ENCODE results near the gene PHYKPL. TPM values are rescaled to one million over a fixed set of nuclear protein-coding genes. Genes with fewer than 3 reads are reported as not detected.
A peak's percentile ranks its signal among the peaks of the same experiment; 100 is the strongest.

PHYKPL gene
- total RNA-seq, 1 donor from 2014 or later = 205 TPM

- Mint-ChIP-seq H3K4me3 (no peak overlapping the region), H3K9me3 (peaks cover 14% of the 10 kb centered on the region), H3K4me1 (peaks cover 4% of the 10 kb centered on the region), H3K27ac (no peak overlapping the region), H3K27me3 (peaks cover 23% of the 10 kb centered on the region), H3K36me3 (ENCODE audit: low read depth) (no peaks in the 10 kb centered on the region)
- ChIA-PET CTCF (interaction anchor here (0.6 to 1.8 kb wide), 7 partner anchors 13 to 1214 kb away, joined by 3 to 6 read pairs (median 5); no protein-coding TSS in a partner anchor), POLR2A (no interaction called here)
- DNase-seq (peak; percentile 54), ATAC-seq (ENCODE audit: low read depth) (peak; percentile 47)
- TF ChIP-seq, protein P1, sequence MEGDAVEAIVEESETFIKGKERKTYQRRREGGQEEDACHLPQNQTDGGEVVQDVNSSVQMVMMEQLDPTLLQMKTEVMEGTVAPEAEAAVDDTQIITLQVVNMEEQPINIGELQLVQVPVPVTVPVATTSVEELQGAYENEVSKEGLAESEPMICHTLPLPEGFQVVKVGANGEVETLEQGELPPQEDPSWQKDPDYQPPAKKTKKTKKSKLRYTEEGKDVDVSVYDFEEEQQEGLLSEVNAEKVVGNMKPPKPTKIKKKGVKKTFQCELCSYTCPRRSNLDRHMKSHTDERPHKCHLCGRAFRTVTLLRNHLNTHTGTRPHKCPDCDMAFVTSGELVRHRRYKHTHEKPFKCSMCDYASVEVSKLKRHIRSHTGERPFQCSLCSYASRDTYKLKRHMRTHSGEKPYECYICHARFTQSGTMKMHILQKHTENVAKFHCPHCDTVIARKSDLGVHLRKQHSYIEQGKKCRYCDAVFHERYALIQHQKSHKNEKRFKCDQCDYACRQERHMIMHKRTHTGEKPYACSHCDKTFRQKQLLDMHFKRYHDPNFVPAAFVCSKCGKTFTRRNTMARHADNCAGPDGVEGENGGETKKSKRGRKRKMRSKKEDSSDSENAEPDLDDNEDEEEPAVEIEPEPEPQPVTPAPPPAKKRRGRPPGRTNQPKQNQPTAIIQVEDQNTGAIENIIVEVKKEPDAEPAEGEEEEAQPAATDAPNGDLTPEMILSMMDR (IDR thresholded peaks at IDR 0.05) = no peak
- intact Hi-C loops (cut with micrococcal nuclease) = loop anchor here (1.0 kb wide), 1 partner anchor 1214 kb away; no protein-coding TSS in a partner anchor
These were observed 47.3 kb upstream of the PHYKPL start for GRCh38 chr5:178279723-178280438.

DNA sequence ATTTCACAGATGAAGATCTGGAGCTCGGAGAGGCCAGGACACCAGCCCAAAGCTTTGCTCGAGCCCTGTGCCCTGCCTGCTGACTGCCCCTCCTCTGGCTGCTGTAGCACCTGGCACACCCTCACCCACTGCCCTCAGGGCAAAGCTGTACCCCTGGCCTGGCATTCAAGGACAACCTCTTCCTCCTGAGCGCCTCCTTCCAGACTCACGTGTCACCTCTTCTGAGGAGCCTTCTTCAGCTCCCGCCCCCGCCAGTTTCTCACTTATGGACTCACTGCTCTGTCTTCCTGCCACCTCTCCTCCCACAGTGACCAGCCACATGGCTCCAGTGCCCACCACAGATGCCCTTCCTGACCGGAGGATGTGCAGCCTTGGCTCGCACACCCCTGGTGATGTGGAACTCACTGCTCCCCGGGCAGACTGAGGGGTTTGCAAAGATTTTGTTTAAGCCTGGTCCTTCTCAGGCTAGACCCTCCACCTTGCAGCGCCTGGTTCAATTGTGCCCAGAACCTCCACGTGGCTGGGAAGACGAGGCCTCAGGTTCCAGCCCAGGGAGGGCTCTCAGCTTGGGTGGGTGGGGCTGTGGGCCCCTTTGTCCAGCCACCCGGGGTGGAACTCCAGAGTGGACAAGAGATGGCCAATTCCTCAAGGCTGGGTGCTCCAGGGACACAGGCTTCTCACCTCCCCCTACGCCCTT is 46.6 kb upstream of the PHYKPL start:
- ATAC-seq (ENCODE audit: low read depth) = no peak
- intact Hi-C loops (cut with micrococcal nuclease) = no loop called here
- POLR2A ChIA-PET = no interaction called here

DNA sequence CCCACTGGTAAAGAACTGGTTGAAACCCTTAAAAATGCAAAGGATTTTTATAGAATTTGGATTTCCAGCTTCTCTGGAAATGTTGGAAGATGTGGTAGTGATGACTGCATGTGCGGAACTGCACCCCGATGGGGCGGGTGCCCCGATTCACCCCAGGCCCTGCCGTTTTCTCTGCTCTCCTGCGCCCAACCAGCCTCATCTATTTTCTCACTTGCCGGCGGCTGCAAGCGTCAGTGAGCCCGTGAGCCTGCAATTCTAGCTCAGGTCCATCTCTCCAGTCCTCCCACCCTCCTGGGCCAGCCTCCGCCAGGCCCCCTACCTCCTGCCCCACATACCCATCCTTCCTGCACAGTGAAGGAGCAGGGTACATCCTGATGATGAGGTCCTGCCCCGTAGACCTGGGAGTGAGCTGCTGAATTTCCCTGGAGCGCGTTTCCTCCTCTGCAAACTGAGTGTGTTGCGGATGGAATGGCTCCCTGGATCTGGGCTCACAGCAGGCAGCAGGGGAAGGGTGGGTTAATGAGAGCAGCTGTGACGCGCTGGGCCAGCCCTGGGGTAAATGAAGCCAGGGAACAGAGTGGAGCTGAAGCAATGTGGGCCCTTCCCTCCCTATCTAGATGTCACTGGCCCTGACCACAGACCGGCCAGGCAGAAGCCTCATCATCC is 45.9 kb upstream of the PHYKPL start:
- DNase-seq (no peak), ATAC-seq (ENCODE audit: low read depth) (no peak)
- ChIA-PET CTCF (interaction anchor here (1.1 kb wide), 1 partner anchor 274 kb away, joined by 3 read pairs; no protein-coding TSS in a partner anchor), POLR2A (no interaction called here)
- Mint-ChIP-seq H3K4me1 (peaks cover 4% of the 10 kb centered on the region), H3K9me3 (peaks cover 8% of the 10 kb centered on the region), H3K4me3 (no peak overlapping the region), H3K27me3 (peaks cover 23% of the 10 kb centered on the region), H3K27ac (no peak overlapping the region), H3K36me3 (ENCODE audit: low read depth) (no peaks in the 10 kb centered on the region)
- intact Hi-C loops (cut with micrococcal nuclease) = no loop called here
- TF ChIP-seq, protein P1 (IDR thresholded peaks at IDR 0.05) = no peak

More for the DNA sequence above, 46.6 kb upstream of the PHYKPL start:
- H3K4me1 Mint-ChIP-seq = peaks cover 4% of the 10 kb centered on the region
- TF ChIP-seq, protein P1 (IDR thresholded peaks at IDR 0.05) = no peak
- H3K27me3 Mint-ChIP-seq = peaks cover 23% of the 10 kb centered on the region
- no peaks in the 10 kb centered on the region for H3K36me3 Mint-ChIP-seq (ENCODE audit: low read depth)
- no peak for DNase-seq
- H3K27ac Mint-ChIP-seq = no peak overlapping the region
- CTCF ChIA-PET = interaction anchor here (1.5 to 1.8 kb wide), 2 partner anchors 41 to 273 kb away, joined by 6 read pairs; no protein-coding TSS in a partner anchor
- H3K4me3 Mint-ChIP-seq = no peak overlapping the region
- peaks cover 14% of the 10 kb centered on the region for H3K9me3 Mint-ChIP-seq

DNA sequence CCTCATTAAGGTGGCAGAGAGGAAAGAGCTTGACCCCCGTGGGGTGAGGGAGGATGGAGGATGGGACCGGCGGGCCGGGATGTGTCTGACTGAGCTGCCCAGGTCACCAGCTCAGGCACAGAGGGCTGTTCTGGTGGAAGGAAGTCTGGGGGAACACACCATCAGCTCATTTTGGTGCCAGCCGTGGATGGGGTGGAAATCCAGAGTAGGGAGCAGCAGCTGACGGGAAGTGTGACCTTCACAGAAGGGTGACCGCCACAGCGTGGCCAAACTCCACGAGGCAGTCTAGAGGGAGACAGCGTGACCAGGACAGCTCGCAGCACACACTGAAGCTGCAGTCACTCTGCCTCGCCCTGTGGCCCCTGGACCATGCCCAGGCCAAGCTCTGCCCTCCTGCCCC is 45.3 kb upstream of the PHYKPL start:
- no peak overlapping the region for H3K4me3 Mint-ChIP-seq
- no peak for DNase-seq
- TF ChIP-seq, protein P1 (IDR thresholded peaks at IDR 0.05) = no peak
- POLR2A ChIA-PET = no interaction called here
- no peak overlapping the region for H3K27ac Mint-ChIP-seq
- no peak for ATAC-seq (ENCODE audit: low read depth)
- intact Hi-C loops (cut with micrococcal nuclease) = no loop called here
- H3K27me3 Mint-ChIP-seq = peaks cover 21% of the 10 kb centered on the region
- CTCF ChIA-PET = interaction anchor here (1.1 kb wide), 1 partner anchor 275 kb away, joined by 3 read pairs; no protein-coding TSS in a partner anchor
- peaks cover 4% of the 10 kb centered on the region for H3K9me3 Mint-ChIP-seq
- peaks cover 4% of the 10 kb centered on the region for H3K4me1 Mint-ChIP-seq
- no peaks in the 10 kb centered on the region for H3K36me3 Mint-ChIP-seq (ENCODE audit: low read depth)

DNA sequence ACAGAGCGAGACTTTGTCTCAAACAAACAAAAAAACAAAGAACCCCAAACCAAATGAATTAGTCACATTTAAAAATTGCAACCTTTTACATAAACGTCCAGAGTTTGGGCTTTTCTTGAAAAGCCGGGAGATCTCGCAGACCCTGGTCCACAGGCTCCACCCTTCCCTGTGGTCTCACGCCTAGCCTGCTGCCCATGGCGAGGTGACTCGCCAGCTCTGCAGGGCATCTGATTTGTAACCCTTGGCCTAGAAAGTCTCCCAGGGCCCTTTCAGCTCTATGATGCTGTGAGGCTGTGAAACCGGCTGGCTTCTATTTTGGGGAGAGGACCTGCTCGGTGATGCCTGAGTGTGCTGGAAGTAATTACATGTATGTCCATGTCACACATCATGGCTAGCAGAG is 44.7 kb upstream of the PHYKPL start:
- H3K27ac Mint-ChIP-seq = no peak overlapping the region
- DNase-seq = no peak
- H3K4me1 Mint-ChIP-seq = peaks cover 4% of the 10 kb centered on the region
- no peaks in the 10 kb centered on the region for H3K36me3 Mint-ChIP-seq (ENCODE audit: low read depth)
- no peak overlapping the region for H3K4me3 Mint-ChIP-seq
- ChIA-PET CTCF (no interaction called here), POLR2A (no interaction called here)
- H3K9me3 Mint-ChIP-seq = peaks cover 4% of the 10 kb centered on the region
- H3K27me3 Mint-ChIP-seq = peaks cover 21% of the 10 kb centered on the region
- TF ChIP-seq, protein P1 (IDR thresholded peaks at IDR 0.05) = no peak
- no peak for ATAC-seq (ENCODE audit: low read depth)
- intact Hi-C loops (cut with micrococcal nuclease) = no loop called here

Data from activated B cell treated with CpG ODN at 0.5 μM for 24 hours (primary cell).